Measurements from ENCODE around the gene PRSS27. TPM values are rescaled to one million over a fixed set of nuclear protein-coding genes. Genes with fewer than 3 reads are reported as not detected.

PRSS27 gene
- total RNA-seq, 3 donors from 2014 or later (not counting 1 experiment from before 2014, with no cell fraction given): 0.42 to 1.3 (median 1.2) TPM

DNA sequence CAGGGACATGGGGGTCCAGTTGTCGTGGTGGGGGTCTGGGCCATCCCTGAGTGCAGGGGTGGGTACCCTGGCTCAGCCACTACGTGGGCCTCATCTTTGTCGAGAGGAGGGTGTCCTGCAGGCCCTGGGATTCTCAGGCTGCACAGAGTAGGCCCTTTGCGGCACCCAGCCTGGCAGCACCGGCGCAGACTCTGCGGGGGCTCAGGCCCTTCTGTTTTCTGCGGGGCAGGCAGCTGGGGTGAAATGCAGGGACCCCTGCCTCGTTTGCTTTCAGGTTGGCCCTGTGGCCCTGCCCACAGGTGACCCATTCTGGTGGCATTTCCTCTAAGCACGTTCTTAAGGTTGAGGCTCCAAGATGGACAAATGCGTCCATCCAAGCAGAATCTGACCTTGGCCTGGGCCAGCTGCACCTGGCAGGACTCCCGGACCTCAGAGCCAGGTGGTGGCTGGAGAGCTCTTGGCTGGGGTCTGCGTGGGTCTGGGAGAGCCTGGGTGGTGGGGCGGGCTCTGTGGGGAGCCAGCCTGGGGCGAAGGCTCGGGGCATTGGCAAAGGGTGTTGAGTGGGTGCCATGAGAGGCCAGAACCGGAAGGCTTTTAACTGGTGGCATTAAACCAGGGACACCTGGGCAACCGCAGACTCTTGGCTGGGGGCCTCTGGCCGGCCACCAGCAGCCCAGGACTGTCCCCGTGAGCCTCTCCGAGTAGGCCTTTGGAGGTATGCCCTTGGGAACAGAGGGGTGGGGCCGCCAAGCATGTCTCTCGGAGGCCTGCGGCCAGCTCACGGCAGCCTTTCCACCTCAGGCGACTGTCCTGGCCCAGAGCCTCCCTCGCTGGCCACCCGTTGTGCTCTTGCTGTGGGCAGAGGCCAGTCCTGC lies 16.9 kb downstream of the PRSS27 start:
- DNase-seq: no peak
- Histone ChIP-seq H3K4me1 (ENCODE audit: control insufficient read depth, insufficient read depth, low read length) (no peaks in the 10 kb centered on the region), H3K36me3 (ENCODE audit: control insufficient read depth, insufficient read depth, low read length) (peaks cover 71% of the 10 kb centered on the region), H3K9me3 (ENCODE audit: control insufficient read depth, insufficient read depth, low read length) (no peaks in the 10 kb centered on the region), H3K27me3 (ENCODE audit: control insufficient read depth, insufficient read depth, low read length) (no peaks in the 10 kb centered on the region), H3K4me3 (ENCODE audit: low read length) (no peak overlapping the region), H3K27ac (ENCODE audit: low read length) (no peak overlapping the region)
- Mint-ChIP-seq H3K36me3 (no peaks in the 10 kb centered on the region), H3K27ac (no peak overlapping the region), H3K4me1 (no peaks in the 10 kb centered on the region), H3K4me3 (no peak overlapping the region), H3K27me3 (ENCODE audit: low read depth in 2 of 2) (no peaks in the 10 kb centered on the region), H3K9me3 (no peaks in the 10 kb centered on the region)
- ATAC-seq: no peak
- WGBS (ENCODE audit: insufficient coverage): 95% methylated on average over 28 of the region's 28 CpGs
- intact Hi-C loops (cut with micrococcal nuclease): no loop called here
- no peak for TF ChIP-seq CTCF (IDR thresholded peaks at IDR 0.05)

DNA sequence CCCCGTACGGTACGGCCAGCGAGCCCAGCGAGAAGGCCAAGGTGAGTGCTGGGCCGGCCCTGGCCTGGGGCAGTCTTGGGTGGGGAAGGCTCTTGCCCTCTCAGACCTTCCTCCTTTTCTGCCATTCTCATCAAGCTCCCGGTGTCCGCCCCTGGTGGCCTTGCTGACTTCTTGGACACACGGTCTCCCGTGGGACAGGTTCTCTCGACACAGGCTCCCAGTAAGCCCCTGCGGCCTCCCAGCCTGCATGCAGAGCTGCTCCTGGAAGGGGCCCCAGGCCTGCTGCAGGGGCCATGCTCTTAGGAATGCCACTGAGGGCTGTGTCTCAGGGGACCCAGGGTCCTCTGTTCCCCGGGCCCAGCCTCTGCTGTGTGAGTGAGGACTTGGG lies 17.6 kb downstream of the PRSS27 start:
- H3K36me3 ChIP-seq (ENCODE audit: control insufficient read depth, insufficient read depth, low read length): peaks cover 73% of the 10 kb centered on the region
- TF ChIP-seq CTCF (IDR thresholded peaks at IDR 0.05): no peak

GRCh38 chr16:2701713-2702437 lies 18.1 kb downstream of the PRSS27 start:
- Mint-ChIP-seq H3K9me3 (no peaks in the 10 kb centered on the region), H3K27me3 (ENCODE audit: low read depth in 2 of 2) (no peaks in the 10 kb centered on the region), H3K36me3 (no peaks in the 10 kb centered on the region), H3K4me3 (no peak overlapping the region), H3K27ac (no peak overlapping the region), H3K4me1 (peaks cover 4% of the 10 kb centered on the region in 2 donors)
- peaks cover 75% of the 10 kb centered on the region for H3K36me3 ChIP-seq (ENCODE audit: control insufficient read depth, insufficient read depth, low read length)
- no peak overlapping the region for H3K27ac ChIP-seq (ENCODE audit: low read length)
- H3K27me3 ChIP-seq (ENCODE audit: control insufficient read depth, insufficient read depth, low read length): no peaks in the 10 kb centered on the region
- TF ChIP-seq CTCF (IDR thresholded peaks at IDR 0.05): no peak
- ATAC-seq: no peak
- no peaks in the 10 kb centered on the region for H3K9me3 ChIP-seq (ENCODE audit: control insufficient read depth, insufficient read depth, low read length)
- 90% methylated on average over 29 of the region's 29 CpGs for WGBS (ENCODE audit: insufficient coverage)
- no peak for DNase-seq
- H3K4me3 ChIP-seq (ENCODE audit: low read length): no peak overlapping the region
- intact Hi-C loops (cut with micrococcal nuclease): no loop called here
- H3K4me1 ChIP-seq (ENCODE audit: control insufficient read depth, insufficient read depth, low read length): no peaks in the 10 kb centered on the region

More for the DNA sequence above, 17.6 kb downstream of the PRSS27 start:
- Mint-ChIP-seq H3K36me3 (no peaks in the 10 kb centered on the region), H3K27me3 (ENCODE audit: low read depth in 2 of 2) (no peaks in the 10 kb centered on the region), H3K4me3 (no peak overlapping the region), H3K9me3 (no peaks in the 10 kb centered on the region), H3K27ac (no peak overlapping the region), H3K4me1 (no peaks in the 10 kb centered on the region)
- DNase-seq (no peak), ATAC-seq (no peak)
- Histone ChIP-seq H3K9me3 (ENCODE audit: control insufficient read depth, insufficient read depth, low read length) (no peaks in the 10 kb centered on the region), H3K27ac (ENCODE audit: low read length) (no peak overlapping the region), H3K27me3 (ENCODE audit: control insufficient read depth, insufficient read depth, low read length) (no peaks in the 10 kb centered on the region), H3K4me3 (ENCODE audit: low read length) (no peak overlapping the region), H3K4me1 (ENCODE audit: control insufficient read depth, insufficient read depth, low read length) (no peaks in the 10 kb centered on the region)
- whole genome bisulfite sequencing (ENCODE audit: insufficient coverage): 98% methylated on average over 13 of the region's 13 CpGs
- intact Hi-C loops (cut with micrococcal nuclease): no loop called here

Measured in natural killer cell (primary cell).